ENCODE measurements around the gene NUP210L.

- no peak for TF ChIP-seq POLR2A (IDR thresholded peaks at IDR 0.05)
- TF ChIP-seq, protein P1, sequence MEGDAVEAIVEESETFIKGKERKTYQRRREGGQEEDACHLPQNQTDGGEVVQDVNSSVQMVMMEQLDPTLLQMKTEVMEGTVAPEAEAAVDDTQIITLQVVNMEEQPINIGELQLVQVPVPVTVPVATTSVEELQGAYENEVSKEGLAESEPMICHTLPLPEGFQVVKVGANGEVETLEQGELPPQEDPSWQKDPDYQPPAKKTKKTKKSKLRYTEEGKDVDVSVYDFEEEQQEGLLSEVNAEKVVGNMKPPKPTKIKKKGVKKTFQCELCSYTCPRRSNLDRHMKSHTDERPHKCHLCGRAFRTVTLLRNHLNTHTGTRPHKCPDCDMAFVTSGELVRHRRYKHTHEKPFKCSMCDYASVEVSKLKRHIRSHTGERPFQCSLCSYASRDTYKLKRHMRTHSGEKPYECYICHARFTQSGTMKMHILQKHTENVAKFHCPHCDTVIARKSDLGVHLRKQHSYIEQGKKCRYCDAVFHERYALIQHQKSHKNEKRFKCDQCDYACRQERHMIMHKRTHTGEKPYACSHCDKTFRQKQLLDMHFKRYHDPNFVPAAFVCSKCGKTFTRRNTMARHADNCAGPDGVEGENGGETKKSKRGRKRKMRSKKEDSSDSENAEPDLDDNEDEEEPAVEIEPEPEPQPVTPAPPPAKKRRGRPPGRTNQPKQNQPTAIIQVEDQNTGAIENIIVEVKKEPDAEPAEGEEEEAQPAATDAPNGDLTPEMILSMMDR (IDR thresholded peaks at IDR 0.05), result no peak
- no peak for TF ChIP-seq EP300 (IDR thresholded peaks at IDR 0.05)
These were observed 210.7 kb downstream of the NUP210L start for GRCh38 chr1:153944005-153944826.

Data from stomach (tissue), 4 donors.